GM12872 (cell line): ENCODE results near the gene C1orf174.

Source experiments
- CTCF ChIP-seq: IDR thresholded peaks from 3 replicates; pipeline ENCODE4 v1.5.1; 2011; ENCODE audit warnings: low read depth, mild to moderate bottlenecking, low read length, moderate library complexity; ENCODE audit not compliant: insufficient read depth

The C1orf174 gene

GRCh38 chr1:3924825-3925220 is 24.8 kb upstream of the C1orf174 start:
- no peak for TF ChIP-seq CTCF

- TF ChIP-seq CTCF, result no peak
Measured at GRCh38 chr1:3924186-3924824, 24.2 kb upstream of the C1orf174 start.

GRCh38 chr1:3923378-3924185 is 23.5 kb upstream of the C1orf174 start:
- TF ChIP-seq CTCF, result no peak

GRCh38 chr1:3922851-3923250 is 22.8 kb upstream of the C1orf174 start:
- no peak for TF ChIP-seq CTCF

- TF ChIP-seq CTCF, result no peak
Measured at GRCh38 chr1:3922201-3922725, 22.2 kb upstream of the C1orf174 start.

DNA sequence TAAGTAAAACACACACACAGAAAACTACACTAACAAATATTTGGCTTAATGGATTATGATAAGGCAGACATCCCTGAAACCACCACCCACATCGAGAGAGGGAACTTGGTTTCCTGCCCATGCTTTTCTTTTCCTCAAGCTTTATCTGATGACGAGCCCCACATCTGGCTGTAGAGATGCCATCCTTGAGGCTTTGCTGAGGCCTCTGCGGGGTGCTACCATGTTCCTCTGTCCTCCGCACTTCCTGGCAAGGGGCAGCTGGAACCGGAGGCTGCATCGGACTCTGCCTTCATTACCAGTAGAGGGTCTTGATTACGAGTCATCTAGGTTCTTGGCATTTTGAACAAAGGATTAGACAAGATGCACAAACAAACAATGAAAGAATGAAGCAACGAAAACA is 21.7 kb upstream of the C1orf174 start:
- no peak for TF ChIP-seq CTCF

- TF ChIP-seq CTCF, result no peak
Measured at GRCh38 chr1:3919706-3920105, 19.6 kb upstream of the C1orf174 start.
